ENCODE data around the gene MGP. TPM values are rescaled to one million over a fixed set of nuclear protein-coding genes. Genes with fewer than 3 reads are reported as not detected.
A peak's percentile ranks its signal among the peaks of the same experiment; 100 is the strongest.

Gene MGP
- total and polyA plus RNA-seq, 2 of the 13 experiments (the other 11 are each of a cell fraction or from before 2014, with no cell fraction given), result not detected

DNA sequence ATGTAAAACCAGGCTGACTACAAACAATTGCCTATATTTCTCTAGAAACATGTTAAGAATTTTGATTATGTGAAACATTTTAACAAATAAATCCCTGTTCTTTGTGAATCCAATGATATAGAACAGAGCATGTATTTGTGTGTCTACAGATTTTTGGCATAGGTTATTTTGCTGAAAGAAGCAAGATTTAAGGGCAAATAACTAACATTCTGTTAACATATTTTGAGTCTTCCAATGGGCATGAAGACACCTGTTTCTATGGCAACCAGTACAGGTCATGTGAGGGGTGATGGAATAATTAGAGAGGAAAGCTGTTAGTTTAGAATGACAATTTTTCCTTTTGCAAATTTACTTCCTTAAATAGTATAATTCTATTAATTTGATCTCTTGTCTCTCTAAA is 51.1 kb downstream of the MGP start:
- Histone ChIP-seq H3K9ac (ENCODE audit: insufficient read depth, low read depth, low read length) (no peak overlapping the region), H2AFZ (ENCODE audit: low read length) (no peak overlapping the region), H3K27ac (ENCODE audit: extremely low read length, insufficient read depth, low read length) (no peak overlapping the region), H3K27me3 (ENCODE audit: control insufficient read depth in 1 of 2, insufficient read depth in 2 of 2, low read length in 2 of 2) (no peaks in the 10 kb centered on the region), H3K4me3 (replicated peaks in 1 of 3; ENCODE audit: insufficient read depth in 1 of 3, low read depth in 2 of 3, low read length in 3 of 3) (no peak overlapping the region), H3K36me3 (replicated peaks in 1 of 2; ENCODE audit: control insufficient read depth in 1 of 2, insufficient read depth in 2 of 2, low read length in 2 of 2) (peaks cover 2 to 7% of the 10 kb centered on the region in 2 experiments; a peak in 2 of 5 replicates), H3K79me2 (ENCODE audit: insufficient read depth, low read length) (peaks cover 17% of the 10 kb centered on the region), H3K4me1 (ENCODE audit: insufficient read depth, low read length) (peaks cover 65% of the 10 kb centered on the region), H3K9me3 (ENCODE audit: low read length) (no peaks in the 10 kb centered on the region), H4K20me1 (ENCODE audit: insufficient read depth, low read length) (no peaks in the 10 kb centered on the region), H3K4me2 (ENCODE audit: low read depth, low read length) (no peak overlapping the region)
- CTCF ChIA-PET (ENCODE audit: low intra/inter-chr PET ratio, low total read pairs), result no interaction called here
- FAIRE-seq (no peak), ATAC-seq (no peak), DNase-seq (ENCODE audit: low spot score) (no peak)
- intact Hi-C loops (cut with micrococcal nuclease; ENCODE audit: unreplicated experiment) (no loop called here), in situ Hi-C loops (cut with HindIII; ENCODE audit: extremely low pct_ligation_motif_present, low pct_unique_long_range_greater_than_20kb) (no loop called here)
- POLR2A ChIA-PET, result interaction anchor here (1.0 to 1.3 kb wide), 2 partner anchors 31 to 64 kb away, joined by 3 read pairs; partner anchors contain the start of genes C12orf60 and WBP11
- no TSS peak for BruUV-seq (replicated peaks)
- TF ChIP-seq BRCA1 (CRISPR knock-in tag; IDR thresholded peaks at IDR 0.05) (no peak), RFX1 (IDR thresholded peaks at IDR 0.05) (peak; percentile 32; the same call in 1 of the 2 replicates), ZFY (CRISPR knock-in tag; IDR thresholded peaks at IDR 0.05) (no peak)

GRCh38 chr12:14833952-14834351 is 51.7 kb downstream of the MGP start:
- Histone ChIP-seq H3K36me3 (replicated peaks in 1 of 2; ENCODE audit: control insufficient read depth in 1 of 2, insufficient read depth in 2 of 2, low read length in 2 of 2) (peaks cover under 1 to 2% of the 10 kb centered on the region in 2 experiments; a peak in 2 of 5 replicates), H3K4me1 (ENCODE audit: insufficient read depth, low read length) (peaks cover 60% of the 10 kb centered on the region), H4K20me1 (ENCODE audit: insufficient read depth, low read length) (no peaks in the 10 kb centered on the region), H3K4me3 (replicated peaks in 1 of 3; ENCODE audit: insufficient read depth in 1 of 3, low read depth in 2 of 3, low read length in 3 of 3) (no peak overlapping the region), H3K9ac (ENCODE audit: insufficient read depth, low read depth, low read length) (no peak overlapping the region), H3K79me2 (ENCODE audit: insufficient read depth, low read length) (peaks cover 12% of the 10 kb centered on the region), H3K27me3 (ENCODE audit: control insufficient read depth in 1 of 2, insufficient read depth in 2 of 2, low read length in 2 of 2) (no peaks in the 10 kb centered on the region), H2AFZ (ENCODE audit: low read length) (no peak overlapping the region), H3K27ac (ENCODE audit: extremely low read length, insufficient read depth, low read length) (no peak overlapping the region), H3K9me3 (ENCODE audit: low read length) (no peaks in the 10 kb centered on the region), H3K4me2 (ENCODE audit: low read depth, low read length) (no peak overlapping the region)
- BruUV-seq (replicated peaks), result no TSS peak
- intact Hi-C loops (cut with micrococcal nuclease; ENCODE audit: unreplicated experiment), result no loop called here
- ATAC-seq (no peak), DNase-seq (ENCODE audit: low spot score) (peak; percentile 35), FAIRE-seq (no peak)
- CTCF ChIA-PET (ENCODE audit: low intra/inter-chr PET ratio, low total read pairs), result no interaction called here
- TF ChIP-seq ZNF333 (CRISPR knock-in tag; IDR thresholded peaks at IDR 0.05; ENCODE audit: borderline replicate concordance), result no peak
- in situ Hi-C loops (cut with HindIII; ENCODE audit: extremely low pct_ligation_motif_present, low pct_unique_long_range_greater_than_20kb), result no loop called here
- POLR2A ChIA-PET, result no interaction called here
- WGBS (ENCODE audit: low lambda C conversion rate), result 36% methylated on average over 1 of the region's 1 CpG
